ENCODE measurements around the gene ZNF512B.

- TF ChIP-seq PBX3 (IDR thresholded peaks at IDR 0.05) (no peak), CTCF (IDR thresholded peaks at IDR 0.05) (no peak), PHF8 (IDR thresholded peaks at IDR 0.05; ENCODE audit: borderline replicate concordance, low read depth) (no peak), POLR2AphosphoS2 (conservative IDR thresholded peaks at IDR 0.05; ENCODE audit: low read length) (no peak), KDM1A (IDR thresholded peaks at IDR 0.05; ENCODE audit: low read depth) (no peak), NFE2L2 (conservative IDR thresholded peaks at IDR 0.05; ENCODE audit: low read length) (no peak), JUN (IDR thresholded peaks at IDR 0.05) (no peak), REST (IDR thresholded peaks at IDR 0.05) (no peak), ELK1 (IDR thresholded peaks at IDR 0.05; ENCODE audit: low read depth, low read length) (no peak), MYC (IDR thresholded peaks at IDR 0.05; ENCODE audit: borderline replicate concordance, low read length) (no peak)
These were observed 45.5 kb downstream of the ZNF512B start for GRCh38 chr20:63924241-63924640.

Data from A549 (cell line).